ENCODE measurements around the gene NFRKB.
"Not testable (repeated sequence)": the region's sequence is repeated elsewhere in the genome, so short reads cannot be mapped to it uniquely, and the experiment has no call there.

NFRKB gene

GRCh38 chr11:129888451-129888850 lies 6.9 kb downstream of the NFRKB start:
- no peak for DNase-seq

- no peak for DNase-seq
These were observed 10.0 kb downstream of the NFRKB start for GRCh38 chr11:129885381-129885780.

GRCh38 chr11:129884581-129884980 lies 10.8 kb downstream of the NFRKB start:
- DNase-seq = no peak

GRCh38 chr11:129881570-129882170 lies 13.7 kb downstream of the NFRKB start:
- DNase-seq = peak; percentile 28 to 48

GRCh38 chr11:129880311-129880710 lies 15.1 kb downstream of the NFRKB start:
- DNase-seq = no peak

- no peak for DNase-seq
These were observed 23.5 kb downstream of the NFRKB start for GRCh38 chr11:129871914-129872313.

- DNase-seq = not testable (repeated sequence)
These were observed 26.8 kb downstream of the NFRKB start for GRCh38 chr11:129868626-129869025.

- DNase-seq = no peak
These were observed 29.1 kb downstream of the NFRKB start for GRCh38 chr11:129866311-129866710.

- DNase-seq = no peak
These were observed 29.7 kb downstream of the NFRKB start for GRCh38 chr11:129865701-129866100.

- DNase-seq = no peak
These were observed 30.6 kb downstream of the NFRKB start for GRCh38 chr11:129864811-129865210.

GRCh38 chr11:129861702-129862522 lies 33.5 kb downstream of the NFRKB start:
- DNase-seq = no peak

- no peak for DNase-seq
These were observed 39.3 kb downstream of the NFRKB start for GRCh38 chr11:129856036-129856435.

GRCh38 chr11:129855086-129855485 lies 40.3 kb downstream of the NFRKB start:
- no peak for DNase-seq

- no peak for DNase-seq
These were observed 41.1 kb downstream of the NFRKB start for GRCh38 chr11:129854232-129854805.

GRCh38 chr11:129853518-129854231 lies 41.7 kb downstream of the NFRKB start:
- DNase-seq = peak; percentile 17 to 26

- DNase-seq = no peak
These were observed 43.1 kb downstream of the NFRKB start for GRCh38 chr11:129852125-129852740.

GRCh38 chr11:129849447-129850130 lies 45.8 kb downstream of the NFRKB start:
- DNase-seq = no peak

GRCh38 chr11:129847361-129847760 lies 48.0 kb downstream of the NFRKB start:
- not testable (repeated sequence) for DNase-seq

GRCh38 chr11:129846508-129847335 lies 48.7 kb downstream of the NFRKB start:
- DNase-seq = no peak
